ENCODE data around the gene CUX1. TPM values are rescaled to one million over a fixed set of nuclear protein-coding genes. Genes with fewer than 3 reads are reported as not detected.

CUX1 gene
- total and polyA plus RNA-seq, 2 of the 13 experiments (the other 11 are each of a cell fraction or from before 2014, with no cell fraction given): 13.7 to 14.9 TPM

GRCh38 chr7:101856473-101857357 is 39.3 kb downstream of the CUX1 start (continued):
- TF ChIP-seq ELK4 (CRISPR knock-in tag; IDR thresholded peaks at IDR 0.05; ENCODE audit: borderline replicate concordance) (no peak), GLI4 (CRISPR knock-in tag; IDR thresholded peaks at IDR 0.05; ENCODE audit: borderline replicate concordance) (no peak), ZFP91 (CRISPR knock-in tag; IDR thresholded peaks at IDR 0.05; ENCODE audit: borderline replicate concordance) (peak; percentile 75), ZNF512 (CRISPR knock-in tag; IDR thresholded peaks at IDR 0.05) (no peak), RAD51 (IDR thresholded peaks at IDR 0.05; ENCODE audit: borderline replicate concordance) (peak; percentile 77), NFIB (CRISPR knock-in tag; IDR thresholded peaks at IDR 0.05; ENCODE audit: borderline replicate concordance) (no peak), HNRNPL (IDR thresholded peaks at IDR 0.05; ENCODE audit: low read depth, low read length) (peak; percentile 91), ZNF619 (CRISPR knock-in tag; IDR thresholded peaks at IDR 0.05) (peak; percentile 73), ETS1 (CRISPR knock-in tag; IDR thresholded peaks at IDR 0.05) (no peak), AKNA (CRISPR knock-in tag; IDR thresholded peaks at IDR 0.05; ENCODE audit: borderline replicate concordance) (no peak), MAFK (conservative IDR thresholded peaks at IDR 0.05 in 1 of 2, IDR thresholded peaks at IDR 0.05 in 1 of 2; ENCODE audit: low read length in 2 of 2) (no peak), ZNF207 (IDR thresholded peaks at IDR 0.05; ENCODE audit: borderline replicate concordance) (no peak), ZNF776 (CRISPR knock-in tag; IDR thresholded peaks at IDR 0.05) (no peak), ZC3H13 (CRISPR knock-in tag; IDR thresholded peaks at IDR 0.05) (no peak), ZNF225 (CRISPR knock-in tag; IDR thresholded peaks at IDR 0.05) (no peak), ZNF567 (CRISPR knock-in tag; IDR thresholded peaks at IDR 0.05; ENCODE audit: borderline replicate concordance) (no peak), PCBP2 (optimal IDR thresholded peaks at IDR 0.05; ENCODE audit: low read depth, low read length, poor library complexity, severe bottlenecking) (no peak), MAFG (CRISPR knock-in tag; IDR thresholded peaks at IDR 0.05) (no peak)
